Sigmoid colon (tissue), 4 donors: ENCODE results near the gene MEFV.

Experiments
- CTCF ChIP-seq, 4 experiments: fragments of 450-650 bp in 3 of 4; fragments of 200-600 bp in 1 of 4; IDR thresholded peaks; one replicate each; pipeline ENCODE4 v1.5.1; 2016 to 2019; ENCODE audit warnings: antibody characterized with exemption in 4 of 4, mild to moderate bottlenecking in 3 of 4, moderate library complexity in 2 of 4
- POLR2A ChIP-seq, 2 donors: fragments of 450-650 bp; IDR thresholded peaks; one replicate each; pipeline ENCODE4 v1.6.1; 2016; ENCODE audit warnings: antibody characterized with exemption in 2 of 2, mild to moderate bottlenecking in 2 of 2, moderate library complexity in 2 of 2
- POLR2AphosphoS5 ChIP-seq, 4 donors: sonication (generic); formaldehyde crosslinking; IDR thresholded peaks; one replicate each; pipeline ENCODE4 v1.6.1; 2017; ENCODE audit warnings: antibody characterized with exemption in 4 of 4

- TF ChIP-seq CTCF (IDR thresholded peaks at IDR 0.05) (no peak), POLR2A (IDR thresholded peaks at IDR 0.05) (no peak), POLR2AphosphoS5 (IDR thresholded peaks at IDR 0.05) (no peak)
These were observed 38.8 kb upstream of the MEFV start for GRCh38 chr16:3295209-3295608.
